Nephron progenitor cell (in vitro differentiated cells): ENCODE data around the gene TBXAS1.

Experiments used
- DNase-seq: peaks from one replicate; pipeline ENCODE4 v3.0.0; 2021
- H3K27ac Mint-ChIP-seq: 2 replicates; pipeline ENCODE4 v1.8.0; 2021; ENCODE audit warnings: mild to moderate bottlenecking, moderate library complexity, mixed read lengths
- H3K27me3 Mint-ChIP-seq: 2 replicates; pipeline ENCODE4 v1.8.0; 2021; ENCODE audit warnings: mild to moderate bottlenecking, low read depth, mixed read lengths; ENCODE audit not compliant: poor library complexity
- H3K36me3 Mint-ChIP-seq: 2 replicates; pipeline ENCODE4 v1.8.0; 2021; ENCODE audit warnings: low read depth, mixed read lengths
- H3K4me1 Mint-ChIP-seq: 2 replicates; pipeline ENCODE4 v1.8.0; 2021; ENCODE audit warnings: mixed read lengths
- H3K4me3 Mint-ChIP-seq: 2 replicates; pipeline ENCODE4 v1.8.0; 2021; ENCODE audit warnings: mild to moderate bottlenecking, moderate library complexity, mixed read lengths
- H3K9me3 Mint-ChIP-seq: 2 replicates; pipeline ENCODE4 v1.8.0; 2021; ENCODE audit warnings: mild to moderate bottlenecking, moderate library complexity, mixed read lengths
- CTCF ChIP-seq: fragments of 200-600 bp; sonication (generic); IDR thresholded peaks from 2 replicates; pipeline ENCODE4 v1.5.0; 2021; ENCODE audit warnings: antibody characterized with exemption

TBXAS1 gene

DNA sequence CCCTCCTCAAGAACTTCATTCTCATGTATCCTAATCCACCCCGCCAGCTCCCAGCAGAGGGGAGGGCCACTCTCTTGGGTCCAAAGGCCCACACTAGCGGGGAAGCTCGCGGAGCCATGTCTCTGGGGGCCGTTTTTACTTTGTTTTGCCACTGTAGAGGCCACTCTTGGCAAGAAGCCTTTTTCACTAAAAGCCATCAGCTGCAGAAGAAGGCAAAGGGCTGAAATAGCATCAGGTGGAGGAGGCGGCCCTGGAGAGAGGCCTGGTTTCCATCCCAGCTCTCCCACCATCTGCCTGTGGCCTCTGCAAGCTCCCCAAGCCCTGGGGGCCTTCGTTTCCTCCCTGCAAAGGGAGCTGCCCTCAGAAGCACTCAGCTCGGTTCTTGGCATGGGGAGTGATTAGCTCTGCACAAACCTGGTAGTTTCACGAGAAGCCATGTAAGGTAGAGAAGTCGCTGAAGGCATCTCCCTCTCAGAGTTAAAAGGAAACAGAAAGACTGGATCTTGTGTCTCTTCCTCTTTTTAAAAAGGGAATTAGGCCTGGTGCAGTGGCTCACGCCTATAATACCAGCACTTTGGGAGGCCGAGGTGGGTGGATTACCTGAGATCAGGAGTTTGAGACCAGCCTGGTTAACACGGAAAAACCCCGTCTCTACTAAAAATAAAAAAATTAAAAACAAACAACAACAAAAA, 163.4 kb downstream of the TBXAS1 start:
- Mint-ChIP-seq H3K36me3 (no peaks in the 10 kb centered on the region), H3K27me3 (peaks cover 23% of the 10 kb centered on the region), H3K4me1 (peaks cover 64% of the 10 kb centered on the region), H3K27ac (no peak overlapping the region), H3K9me3 (no peaks in the 10 kb centered on the region), H3K4me3 (no peak overlapping the region)
- TF ChIP-seq CTCF: no peak
- no peak for DNase-seq

DNA sequence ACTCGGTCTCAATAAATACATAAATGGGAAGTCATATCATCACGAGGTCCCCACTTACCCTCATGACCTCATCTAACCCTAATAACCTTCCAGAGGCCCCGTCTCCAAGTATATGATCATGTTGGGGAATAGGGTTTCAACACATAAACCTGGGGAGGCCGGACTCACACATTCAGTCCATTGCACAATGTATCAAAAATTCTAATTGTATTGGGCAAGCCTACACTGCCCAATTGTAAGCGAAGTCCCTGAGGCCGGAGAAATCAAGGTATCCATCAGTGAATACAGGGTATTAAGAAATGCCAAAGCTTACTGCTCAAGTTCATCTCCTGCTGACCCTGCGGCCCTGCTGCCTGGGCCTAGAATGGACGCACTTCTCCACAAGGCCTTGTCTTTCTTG, 164.1 kb downstream of the TBXAS1 start:
- no peaks in the 10 kb centered on the region for H3K36me3 Mint-ChIP-seq
- DNase-seq: no peak
- no peak overlapping the region for H3K4me3 Mint-ChIP-seq
- peaks cover 57% of the 10 kb centered on the region for H3K4me1 Mint-ChIP-seq
- peaks cover 23% of the 10 kb centered on the region for H3K27me3 Mint-ChIP-seq
- no peaks in the 10 kb centered on the region for H3K9me3 Mint-ChIP-seq
- TF ChIP-seq CTCF: no peak
- H3K27ac Mint-ChIP-seq: no peak overlapping the region

DNA sequence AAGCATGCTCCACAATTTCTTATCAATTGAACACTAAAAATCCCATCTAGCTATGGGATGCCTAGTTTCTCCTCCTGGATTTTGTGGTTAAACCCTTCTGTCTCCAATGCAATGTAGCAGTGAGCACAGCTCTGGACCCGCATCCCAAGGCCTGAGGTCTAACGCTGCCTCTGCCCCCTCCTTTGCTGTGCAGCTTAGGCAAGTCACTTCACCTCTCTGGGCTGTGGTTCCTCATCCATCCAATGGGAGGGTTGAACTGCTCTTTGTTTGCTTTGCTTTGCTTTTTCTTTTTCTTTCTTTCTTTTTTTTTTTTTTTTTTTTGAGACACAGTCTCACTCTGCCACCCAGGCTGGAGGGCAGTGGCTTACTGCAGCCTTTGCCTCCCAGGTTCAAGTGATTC, 164.5 kb downstream of the TBXAS1 start:
- DNase-seq: no peak
- H3K36me3 Mint-ChIP-seq: no peaks in the 10 kb centered on the region
- H3K9me3 Mint-ChIP-seq: no peaks in the 10 kb centered on the region
- H3K4me3 Mint-ChIP-seq: no peak overlapping the region
- peaks cover 53% of the 10 kb centered on the region for H3K4me1 Mint-ChIP-seq
- no peak for TF ChIP-seq CTCF
- peaks cover 19% of the 10 kb centered on the region for H3K27me3 Mint-ChIP-seq
- H3K27ac Mint-ChIP-seq: no peak overlapping the region

GRCh38 chr7:139994356-139994755, 165.3 kb downstream of the TBXAS1 start:
- H3K27me3 Mint-ChIP-seq: peaks cover 17% of the 10 kb centered on the region
- no peak for DNase-seq
- H3K4me3 Mint-ChIP-seq: no peak overlapping the region
- H3K4me1 Mint-ChIP-seq: peaks cover 45% of the 10 kb centered on the region
- H3K9me3 Mint-ChIP-seq: no peaks in the 10 kb centered on the region
- TF ChIP-seq CTCF: no peak
- no peak overlapping the region for H3K27ac Mint-ChIP-seq
- H3K36me3 Mint-ChIP-seq: no peaks in the 10 kb centered on the region

DNA sequence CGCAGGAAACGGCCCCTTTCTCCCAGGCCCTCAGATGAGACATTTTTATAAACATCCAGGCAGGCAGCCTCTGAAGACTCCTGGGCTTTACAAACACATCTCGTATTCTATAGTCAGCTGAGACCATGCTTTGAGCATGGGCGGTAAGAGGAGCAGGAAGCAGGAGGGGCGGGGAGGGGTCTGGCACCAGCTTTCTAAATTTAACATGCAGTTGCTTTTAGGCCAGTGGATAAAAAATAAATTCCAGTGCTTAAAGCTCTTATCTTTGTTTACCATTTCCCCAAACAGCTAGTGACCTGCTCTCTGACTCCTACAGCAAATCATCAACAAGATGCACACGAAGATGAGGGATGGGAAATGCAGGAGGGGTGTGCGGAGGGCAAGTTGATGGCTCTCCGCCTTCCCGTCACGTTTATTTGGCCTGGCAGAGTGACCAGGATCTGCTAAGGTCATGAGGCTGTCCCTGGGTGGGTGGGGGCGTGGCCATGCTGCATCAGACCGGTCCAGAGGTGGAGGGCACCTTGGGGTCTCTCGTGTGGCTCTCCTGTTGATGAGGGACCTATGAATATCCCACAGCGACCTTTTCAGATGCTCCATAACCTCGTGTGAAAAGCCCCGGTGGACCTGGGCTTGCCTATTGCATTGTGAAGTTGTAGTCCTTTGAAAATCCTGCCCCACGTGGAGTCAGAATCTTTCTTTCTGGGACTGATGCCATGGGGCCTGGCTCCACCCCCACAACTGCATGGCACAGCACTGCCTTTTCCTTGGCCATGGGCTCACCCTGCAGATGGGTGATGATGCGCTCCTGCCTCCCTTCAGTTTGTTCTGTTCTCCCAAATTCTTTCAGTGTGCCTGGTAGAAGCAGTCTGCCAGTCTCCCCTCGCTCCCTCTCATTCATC, 166.2 kb downstream of the TBXAS1 start:
- DNase-seq: no peak
- peaks cover 36% of the 10 kb centered on the region for H3K4me1 Mint-ChIP-seq
- H3K9me3 Mint-ChIP-seq: no peaks in the 10 kb centered on the region
- peak overlapping the region; percentile 74 for H3K27ac Mint-ChIP-seq
- no peak for TF ChIP-seq CTCF
- no peaks in the 10 kb centered on the region for H3K36me3 Mint-ChIP-seq
- H3K4me3 Mint-ChIP-seq: no peak overlapping the region
- peaks cover 9% of the 10 kb centered on the region for H3K27me3 Mint-ChIP-seq
